Liver (tissue), 9 donors: ENCODE data around the gene OR2M4. TPM values are rescaled to one million over a fixed set of nuclear protein-coding genes. Genes with fewer than 3 reads are reported as not detected.
A peak's percentile ranks its signal among the peaks of the same experiment; 100 is the strongest.
"Not testable (repeated sequence)": the region's sequence is repeated elsewhere in the genome, so short reads cannot be mapped to it uniquely, and the experiment has no call there.

Source experiments
- DNase-seq: peaks from one replicate; pipeline ENCODE4 v3.0.0-alpha.2; 2017; ENCODE audit warnings: low spot score
- H3K27ac ChIP-seq, 2 donors: one replicate each; pipeline ENCODE4 v1.7.0; 2013; ENCODE audit warnings: inconsistent platforms in 2 of 2, low read length in 2 of 2, control low read depth in 1 of 2, low read depth in 1 of 2, mild to moderate bottlenecking in 1 of 2
- H3K27me3 ChIP-seq, 4 donors: one replicate each; pipeline versions ENCODE4 v1.6.1 to v1.7.0; 2013; ENCODE audit warnings: low read length in 3 of 4, inconsistent platforms in 1 of 4, mild to moderate bottlenecking in 1 of 4, moderate library complexity in 1 of 4; ENCODE audit not compliant: control insufficient read depth in 4 of 4, insufficient read depth in 4 of 4
- H3K36me3 ChIP-seq, 4 donors: one replicate each; pipeline versions ENCODE4 v1.6.1 to v1.7.0; 2013; ENCODE audit warnings: low read length in 3 of 4, mild to moderate bottlenecking in 3 of 4, low read depth in 1 of 4, moderate library complexity in 1 of 4; ENCODE audit not compliant: control insufficient read depth in 4 of 4, insufficient read depth in 3 of 4
- H3K4me1 ChIP-seq, 4 donors: one replicate each; pipeline versions ENCODE4 v1.6.1 to v1.7.0; 2013; ENCODE audit warnings: low read length in 3 of 4, mild to moderate bottlenecking in 3 of 4, moderate library complexity in 1 of 4; ENCODE audit not compliant: control insufficient read depth in 4 of 4, insufficient read depth in 4 of 4
- H3K4me3 ChIP-seq, 3 donors: one replicate each; pipeline versions ENCODE4 v1.6.1 to v1.7.0; 2013; ENCODE audit warnings: low read length in 3 of 3, control low read depth in 1 of 3, low read depth in 1 of 3, mild to moderate bottlenecking in 1 of 3
- H3K9ac ChIP-seq, 2 donors: one replicate each; pipeline ENCODE4 v1.7.0; 2013; ENCODE audit warnings: low read length in 2 of 2, mild to moderate bottlenecking in 2 of 2, moderate library complexity in 2 of 2, control low read depth in 1 of 2, low read depth in 1 of 2
- H3K9me3 ChIP-seq, 4 donors: one replicate each; pipeline versions ENCODE4 v1.6.1 to v1.7.0; 2013; ENCODE audit warnings: low read length in 3 of 4; ENCODE audit not compliant: control insufficient read depth in 4 of 4
- CTCF ChIP-seq: fragments of 150-350 bp; IDR thresholded peaks from 2 replicates; pipeline ENCODE4 v1.5.1; 2017; ENCODE audit warnings: improper control_type of control experiment, low read depth, low read length; ENCODE audit not compliant: missing input control
- EGR1 ChIP-seq, 2 donors: IDR thresholded peaks; 2 replicates each; pipeline ENCODE4 v1.6.1; 2016 to 2018; ENCODE audit warnings: antibody characterized with exemption in 2 of 2, low read depth in 2 of 2
- FOXA1 ChIP-seq: IDR thresholded peaks from 2 replicates; pipeline ENCODE4 v1.6.1; 2016; ENCODE audit warnings: antibody characterized with exemption
- FOXA2 ChIP-seq: IDR thresholded peaks from 2 replicates; pipeline ENCODE4 v1.6.1; 2016; ENCODE audit warnings: antibody characterized with exemption
- HNF4G ChIP-seq: IDR thresholded peaks from 2 replicates; pipeline ENCODE4 v1.6.1; 2016; ENCODE audit warnings: antibody characterized with exemption
- NR2F2 ChIP-seq: IDR thresholded peaks from 2 replicates; pipeline ENCODE4 v1.6.1; 2016; ENCODE audit warnings: antibody characterized with exemption
- RAD21 ChIP-seq, 2 donors: IDR thresholded peaks; 2 replicates each; pipeline ENCODE4 v1.6.1; 2016; ENCODE audit warnings: antibody characterized with exemption in 2 of 2, mild to moderate bottlenecking in 2 of 2
- REST ChIP-seq: IDR thresholded peaks from 2 replicates; pipeline ENCODE4 v1.6.1; 2016; ENCODE audit warnings: antibody characterized with exemption, mild to moderate bottlenecking
- YY1 ChIP-seq: IDR thresholded peaks from 2 replicates; pipeline ENCODE4 v1.6.1; 2016; ENCODE audit warnings: antibody characterized with exemption, mild to moderate bottlenecking
- WGBS: extraction: QIAGEN DNeasy Blood & Tissue Kit; methylation state at CpG from one replicate; pipeline ENCODE4 v1.1.7; 2013; 5-methylcytosine and 5-hydroxymethylcytosine counted together
- polyA plus RNA-seq, 2 donors: library from polyadenylated mRNA; stranded (reverse) in 1 of 2; unstranded in 1 of 2; fragments of 200-250 nt in 1 of 2; fragments of >200 nt in 1 of 2; fragmentation: Nextera tagmentation in 1 of 2; extraction: Ambion mirVana in 1 of 2; gene quantifications; one replicate each; pipeline versions ENCODE4 v1.2.1 to v1.2.3, GENCODE V29; 2013 to 2015
- total RNA-seq, 2 donors: library from RNA; depleted of rRNA; stranded (reverse); fragments of >200 nt; gene quantifications; one replicate each; pipeline ENCODE4 v1.2.3, GENCODE V29; 2014
- TF ChIP-seq, protein P1 (sequence below): IDR thresholded peaks from 2 replicates; pipeline ENCODE4 v1.6.1; 2016; ENCODE audit warnings: antibody characterized with exemption
- donor health status: healthy.
- donor health status: healthy.
- donor health status: healthy.
- donor health status: healthy.
- donor health status: healthy.

OR2M4 gene
- total and polyA plus RNA-seq, 4 donors: not detected

GRCh38 chr1:248239478-248239877 is 8.3 kb downstream of the OR2M4 start:
- H3K27me3 ChIP-seq: peaks cover 0 to 2% (median 0%) of the 10 kb centered on the region in 4 donors
- no peak overlapping the region for H3K4me3 ChIP-seq
- H3K9me3 ChIP-seq: no peaks in the 10 kb centered on the region
- WGBS: 84% methylated on average over 9 of the region's 9 CpGs
- TF ChIP-seq REST: no peak
- no peaks in the 10 kb centered on the region for H3K36me3 ChIP-seq
- no peak for DNase-seq
- no peak overlapping the region for H3K9ac ChIP-seq
- no peaks in the 10 kb centered on the region for H3K4me1 ChIP-seq
- H3K27ac ChIP-seq: no peak overlapping the region

- H3K9ac ChIP-seq: no peak overlapping the region
- no peak overlapping the region for H3K4me3 ChIP-seq
- TF ChIP-seq YY1: no peak
- no peak for TF ChIP-seq FOXA1
- TF ChIP-seq NR2F2: no peak
- no peak for TF ChIP-seq EGR1 (IDR thresholded peaks at IDR 0.05; ENCODE audit: low read depth in 2 of 2)
- TF ChIP-seq HNF4G: no peak
- TF ChIP-seq, protein P1, sequence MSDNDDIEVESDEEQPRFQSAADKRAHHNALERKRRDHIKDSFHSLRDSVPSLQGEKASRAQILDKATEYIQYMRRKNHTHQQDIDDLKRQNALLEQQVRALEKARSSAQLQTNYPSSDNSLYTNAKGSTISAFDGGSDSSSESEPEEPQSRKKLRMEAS: no peak
- peak; percentile 48 for TF ChIP-seq CTCF
- peak; percentile 45 to 65 for TF ChIP-seq RAD21 (IDR thresholded peaks at IDR 0.05)
- TF ChIP-seq FOXA2: no peak
- peaks cover 0 to 2% (median 0%) of the 10 kb centered on the region in 4 donors for H3K27me3 ChIP-seq
- no peaks in the 10 kb centered on the region for H3K9me3 ChIP-seq
- 14% methylated on average over 14 of the region's 14 CpGs for WGBS
- no peaks in the 10 kb centered on the region for H3K36me3 ChIP-seq
- DNase-seq: no peak
- no peaks in the 10 kb centered on the region for H3K4me1 ChIP-seq
- no peak overlapping the region for H3K27ac ChIP-seq
Observed at GRCh38 chr1:248243204-248243603, 12.0 kb downstream of the OR2M4 start.

DNA sequence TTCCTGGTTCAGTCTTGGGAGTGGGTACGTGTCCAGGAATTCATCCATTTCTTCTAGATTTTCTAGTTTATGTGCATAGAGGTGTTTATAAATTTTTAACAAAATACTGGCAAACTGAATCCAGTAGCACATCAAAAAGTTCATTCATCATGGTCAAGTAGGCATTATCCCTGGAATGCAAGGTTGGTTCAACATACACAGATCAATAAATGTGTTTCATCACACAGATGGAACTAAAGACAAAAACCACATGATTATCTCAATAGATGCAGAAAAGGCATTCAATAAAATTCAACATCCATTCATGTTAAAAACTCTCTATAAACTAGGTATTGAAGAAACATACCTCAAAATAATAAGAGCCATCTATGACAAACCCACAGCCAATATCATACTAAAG is 28.1 kb downstream of the OR2M4 start:
- not testable (repeated sequence) for H3K4me3 ChIP-seq, H3K27ac ChIP-seq, DNase-seq, H3K9ac ChIP-seq, H3K36me3 ChIP-seq, H3K27me3 ChIP-seq, H3K4me1 ChIP-seq, H3K9me3 ChIP-seq
- WGBS: 55% methylated on average over 1 of the region's 1 CpG
